ENCODE results near the gene MYRIP. TPM values are rescaled to one million over a fixed set of nuclear protein-coding genes. Genes with fewer than 3 reads are reported as not detected.

MYRIP gene
- total RNA-seq, 1 experiment from 2014 or later, result 1.6 TPM

DNA sequence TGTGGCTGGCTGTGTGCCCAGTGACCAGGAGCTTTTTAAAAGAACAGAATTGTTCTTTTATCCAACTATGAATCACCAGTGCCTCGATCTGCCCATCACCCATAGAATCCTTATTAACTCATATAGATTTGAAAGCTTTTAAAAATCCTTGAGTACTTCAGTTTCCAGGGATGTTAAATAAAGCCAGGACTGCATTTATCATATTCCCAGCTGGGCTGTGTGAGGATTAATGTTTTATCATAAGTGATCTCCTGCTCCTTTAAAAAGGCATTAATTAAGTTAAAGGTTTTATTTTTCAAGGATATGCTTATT is 234.0 kb downstream of the MYRIP start:
- H3K27me3 Mint-ChIP-seq (ENCODE audit: low read depth), result no peaks in the 10 kb centered on the region
- H3K9me3 Mint-ChIP-seq, result peaks cover 8% of the 10 kb centered on the region
- TF ChIP-seq PRDM15 (CRISPR knock-in tag; IDR thresholded peaks at IDR 0.05), result no peak
- no peak for TF ChIP-seq RELA (CRISPR knock-in tag; IDR thresholded peaks at IDR 0.05; ENCODE audit: borderline replicate concordance)
- TF ChIP-seq, protein P1, sequence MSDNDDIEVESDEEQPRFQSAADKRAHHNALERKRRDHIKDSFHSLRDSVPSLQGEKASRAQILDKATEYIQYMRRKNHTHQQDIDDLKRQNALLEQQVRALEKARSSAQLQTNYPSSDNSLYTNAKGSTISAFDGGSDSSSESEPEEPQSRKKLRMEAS (CRISPR knock-in tag; IDR thresholded peaks at IDR 0.05), result no peak
- TF ChIP-seq, protein P2, sequence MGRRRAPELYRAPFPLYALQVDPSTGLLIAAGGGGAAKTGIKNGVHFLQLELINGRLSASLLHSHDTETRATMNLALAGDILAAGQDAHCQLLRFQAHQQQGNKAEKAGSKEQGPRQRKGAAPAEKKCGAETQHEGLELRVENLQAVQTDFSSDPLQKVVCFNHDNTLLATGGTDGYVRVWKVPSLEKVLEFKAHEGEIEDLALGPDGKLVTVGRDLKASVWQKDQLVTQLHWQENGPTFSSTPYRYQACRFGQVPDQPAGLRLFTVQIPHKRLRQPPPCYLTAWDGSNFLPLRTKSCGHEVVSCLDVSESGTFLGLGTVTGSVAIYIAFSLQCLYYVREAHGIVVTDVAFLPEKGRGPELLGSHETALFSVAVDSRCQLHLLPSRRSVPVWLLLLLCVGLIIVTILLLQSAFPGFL (CRISPR knock-in tag; IDR thresholded peaks at IDR 0.05; ENCODE audit: borderline replicate concordance), result no peak
- no peak for TF ChIP-seq ZBTB43 (CRISPR knock-in tag; IDR thresholded peaks at IDR 0.05)
- no peak for TF ChIP-seq EMX1 (CRISPR knock-in tag; IDR thresholded peaks at IDR 0.05)
- no peak for TF ChIP-seq JAZF1 (CRISPR knock-in tag; IDR thresholded peaks at IDR 0.05)
- no peak for TF ChIP-seq NR2C2 (CRISPR knock-in tag; IDR thresholded peaks at IDR 0.05)
- no peak for TF ChIP-seq ZNF232 (CRISPR knock-in tag; IDR thresholded peaks at IDR 0.05)
- H3K36me3 Mint-ChIP-seq, result peaks cover 2% of the 10 kb centered on the region; the same call in 1 of the 2 replicates
- CTCF ChIA-PET, result no interaction called here
- peaks cover 10% of the 10 kb centered on the region for H3K4me1 Mint-ChIP-seq
- POLR2A ChIA-PET, result no interaction called here
- DNase-seq (ENCODE audit: low spot score) (no peak), ATAC-seq (no peak)
- H3K27ac Mint-ChIP-seq, result no peak overlapping the region
- no peak overlapping the region for H3K4me3 Mint-ChIP-seq

DNA sequence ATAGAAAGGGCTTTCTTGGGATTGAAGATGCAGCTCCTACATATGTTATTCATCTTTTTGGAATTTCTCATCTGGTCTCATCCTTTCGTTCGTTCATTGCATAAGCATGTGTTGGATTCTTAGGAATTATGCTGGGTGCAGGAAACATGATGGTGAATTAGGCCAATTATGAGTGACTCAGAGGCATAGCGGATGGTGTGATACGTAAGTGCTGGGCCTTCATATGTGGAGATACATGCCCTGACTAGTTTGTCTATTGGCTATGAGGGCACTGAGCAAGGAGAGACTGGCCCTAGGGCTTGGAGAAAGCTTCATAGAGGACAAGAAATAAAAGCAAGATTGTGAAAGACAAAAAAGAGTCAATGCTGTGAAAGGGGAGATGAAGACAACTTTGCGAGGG is 235.1 kb downstream of the MYRIP start:
- Mint-ChIP-seq H3K27me3 (ENCODE audit: low read depth) (no peaks in the 10 kb centered on the region), H3K4me1 (peaks cover 2% of the 10 kb centered on the region; the same call in 1 of the 2 replicates), H3K27ac (no peak overlapping the region), H3K4me3 (no peak overlapping the region), H3K9me3 (peaks cover 8% of the 10 kb centered on the region), H3K36me3 (peaks cover 4% of the 10 kb centered on the region)
- ChIA-PET POLR2A (no interaction called here), CTCF (no interaction called here)
- ATAC-seq (no peak), DNase-seq (ENCODE audit: low spot score) (no peak)
- no peak for TF ChIP-seq SP1 (CRISPR knock-in tag; conservative IDR thresholded peaks at IDR 0.05)
- no peak for TF ChIP-seq EMX1 (CRISPR knock-in tag; IDR thresholded peaks at IDR 0.05)
- TF ChIP-seq PRRX2 (CRISPR knock-in tag; IDR thresholded peaks at IDR 0.05), result no peak
- TF ChIP-seq SMAD4 (CRISPR knock-in tag; IDR thresholded peaks at IDR 0.05), result no peak
- no peak for TF ChIP-seq ZBTB21 (CRISPR knock-in tag; IDR thresholded peaks at IDR 0.05; ENCODE audit: borderline replicate concordance)
- no peak for TF ChIP-seq KAT7 (CRISPR knock-in tag; IDR thresholded peaks at IDR 0.05; ENCODE audit: borderline replicate concordance)
- no peak for TF ChIP-seq OVOL2 (CRISPR knock-in tag; IDR thresholded peaks at IDR 0.05; ENCODE audit: borderline replicate concordance)
- TF ChIP-seq, protein P3, sequence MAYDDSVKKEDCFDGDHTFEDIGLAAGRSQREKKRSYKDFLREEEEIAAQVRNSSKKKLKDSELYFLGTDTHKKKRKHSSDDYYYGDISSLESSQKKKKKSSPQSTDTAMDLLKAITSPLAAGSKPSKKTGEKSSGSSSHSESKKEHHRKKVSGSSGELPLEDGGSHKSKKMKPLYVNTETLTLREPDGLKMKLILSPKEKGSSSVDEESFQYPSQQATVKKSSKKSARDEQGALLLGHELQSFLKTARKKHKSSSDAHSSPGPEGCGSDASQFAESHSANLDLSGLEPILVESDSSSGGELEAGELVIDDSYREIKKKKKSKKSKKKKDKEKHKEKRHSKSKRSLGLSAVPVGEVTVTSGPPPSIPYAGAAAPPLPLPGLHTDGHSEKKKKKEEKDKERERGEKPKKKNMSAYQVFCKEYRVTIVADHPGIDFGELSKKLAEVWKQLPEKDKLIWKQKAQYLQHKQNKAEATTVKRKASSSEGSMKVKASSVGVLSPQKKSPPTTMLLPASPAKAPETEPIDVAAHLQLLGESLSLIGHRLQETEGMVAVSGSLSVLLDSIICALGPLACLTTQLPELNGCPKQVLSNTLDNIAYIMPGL (CRISPR knock-in tag; IDR thresholded peaks at IDR 0.05), result no peak
- TF ChIP-seq FOXP1 (CRISPR knock-in tag; IDR thresholded peaks at IDR 0.05; ENCODE audit: borderline replicate concordance), result no peak
- TF ChIP-seq ESRRA (CRISPR knock-in tag; IDR thresholded peaks at IDR 0.05; ENCODE audit: borderline replicate concordance), result no peak
